Measurements from ENCODE around the gene RBBP8. TPM values are rescaled to one million over a fixed set of nuclear protein-coding genes. Genes with fewer than 3 reads are reported as not detected.

RBBP8 gene
- total RNA-seq, 1 experiment from 2014 or later = 46.7 TPM

DNA sequence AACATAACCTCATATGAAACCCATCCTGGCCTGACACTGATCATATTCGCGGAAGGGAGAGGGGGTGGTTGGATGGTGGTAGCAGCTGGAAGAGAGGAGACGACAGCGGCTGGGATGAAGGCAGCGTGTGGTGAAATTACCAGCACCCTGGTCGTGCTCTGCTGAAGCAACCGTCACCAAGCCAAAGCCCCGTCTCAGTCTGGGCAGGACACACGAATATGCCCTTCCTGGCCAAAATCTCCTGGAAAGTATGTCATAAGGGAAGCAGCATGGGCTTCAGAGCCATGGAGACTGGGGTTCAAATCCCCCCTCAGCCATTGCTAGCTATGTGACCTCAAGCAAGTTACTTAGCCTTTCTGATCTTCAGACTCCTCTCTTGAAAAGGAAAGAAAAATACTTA lies 139.0 kb downstream of the RBBP8 start:
- no peak for DNase-seq
- Histone ChIP-seq H3K36me3 (ENCODE audit: control insufficient read depth, insufficient read depth, low read length) (no peaks in the 10 kb centered on the region), H3K4me1 (no peaks in the 10 kb centered on the region), H3K9me3 (no peaks in the 10 kb centered on the region), H3K27me3 (replicated peaks; ENCODE audit: control insufficient read depth, insufficient read depth, low read length) (no peaks in the 10 kb centered on the region), H3K4me3 (ENCODE audit: low read depth, low read length) (no peak overlapping the region)
- ChIA-PET POLR2A (no interaction called here), CTCF (no interaction called here)
- H3K4me3 Mint-ChIP-seq (ENCODE audit: unreplicated experiment) = no peak overlapping the region
- H3K9me3 Mint-ChIP-seq (ENCODE audit: unreplicated experiment) = no peaks in the 10 kb centered on the region
- intact Hi-C loops (cut with micrococcal nuclease; ENCODE audit: unreplicated experiment) = loop anchor here (10.0 kb wide), 1 partner anchor 257 kb away; no protein-coding TSS in a partner anchor
- H3K4me1 Mint-ChIP-seq (ENCODE audit: low read depth, unreplicated experiment) = peaks cover 7% of the 10 kb centered on the region
- TF ChIP-seq, protein P1, sequence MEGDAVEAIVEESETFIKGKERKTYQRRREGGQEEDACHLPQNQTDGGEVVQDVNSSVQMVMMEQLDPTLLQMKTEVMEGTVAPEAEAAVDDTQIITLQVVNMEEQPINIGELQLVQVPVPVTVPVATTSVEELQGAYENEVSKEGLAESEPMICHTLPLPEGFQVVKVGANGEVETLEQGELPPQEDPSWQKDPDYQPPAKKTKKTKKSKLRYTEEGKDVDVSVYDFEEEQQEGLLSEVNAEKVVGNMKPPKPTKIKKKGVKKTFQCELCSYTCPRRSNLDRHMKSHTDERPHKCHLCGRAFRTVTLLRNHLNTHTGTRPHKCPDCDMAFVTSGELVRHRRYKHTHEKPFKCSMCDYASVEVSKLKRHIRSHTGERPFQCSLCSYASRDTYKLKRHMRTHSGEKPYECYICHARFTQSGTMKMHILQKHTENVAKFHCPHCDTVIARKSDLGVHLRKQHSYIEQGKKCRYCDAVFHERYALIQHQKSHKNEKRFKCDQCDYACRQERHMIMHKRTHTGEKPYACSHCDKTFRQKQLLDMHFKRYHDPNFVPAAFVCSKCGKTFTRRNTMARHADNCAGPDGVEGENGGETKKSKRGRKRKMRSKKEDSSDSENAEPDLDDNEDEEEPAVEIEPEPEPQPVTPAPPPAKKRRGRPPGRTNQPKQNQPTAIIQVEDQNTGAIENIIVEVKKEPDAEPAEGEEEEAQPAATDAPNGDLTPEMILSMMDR (IDR thresholded peaks at IDR 0.05; ENCODE audit: insufficient read depth in 1 of 2, low read depth in 1 of 2, low read length in 1 of 2, severe bottlenecking in 1 of 2, unreplicated experiment in 1 of 2) = no peak
- no TSS peak for BruUV-seq (replicated peaks)
- H3K27ac Mint-ChIP-seq (ENCODE audit: unreplicated experiment) = no peak overlapping the region
- no peaks in the 10 kb centered on the region for H3K27me3 Mint-ChIP-seq (ENCODE audit: insufficient read depth, unreplicated experiment)
- no peaks in the 10 kb centered on the region for H3K36me3 Mint-ChIP-seq (ENCODE audit: insufficient read depth, unreplicated experiment)

DNA sequence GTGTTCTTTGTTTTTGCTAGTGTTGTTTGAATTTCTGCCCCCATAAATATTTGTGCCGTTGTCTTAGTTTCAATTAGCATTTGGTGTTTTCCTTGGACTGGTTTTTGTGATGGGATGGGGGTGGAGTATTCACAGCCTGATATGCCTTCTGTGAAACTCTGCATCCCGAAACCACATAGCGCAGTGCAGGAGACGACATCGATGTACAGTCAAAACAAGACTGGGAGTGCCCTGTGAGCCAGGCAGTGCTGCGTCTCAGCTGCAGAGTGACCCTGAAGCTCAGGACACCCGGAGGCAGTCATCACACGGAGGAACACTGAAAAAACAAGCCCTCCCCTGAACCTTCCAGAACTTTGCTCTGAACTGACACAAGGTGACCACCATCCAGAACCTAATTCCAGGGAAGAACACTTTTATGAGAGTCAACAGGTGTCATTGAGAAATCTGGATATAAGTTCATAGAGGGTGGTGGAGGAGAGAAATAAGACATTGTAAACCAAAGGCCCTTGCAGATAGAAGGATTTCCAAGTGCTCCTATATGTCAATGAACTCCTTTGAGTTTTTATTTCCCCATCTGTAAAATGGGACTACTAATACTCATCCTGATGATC lies 141.0 kb downstream of the RBBP8 start:
- Mint-ChIP-seq H3K27me3 (ENCODE audit: insufficient read depth, unreplicated experiment) (no peaks in the 10 kb centered on the region), H3K36me3 (ENCODE audit: insufficient read depth, unreplicated experiment) (no peaks in the 10 kb centered on the region), H3K9me3 (ENCODE audit: unreplicated experiment) (no peaks in the 10 kb centered on the region), H3K27ac (ENCODE audit: unreplicated experiment) (no peak overlapping the region), H3K4me3 (ENCODE audit: unreplicated experiment) (no peak overlapping the region), H3K4me1 (ENCODE audit: low read depth, unreplicated experiment) (peaks cover 19% of the 10 kb centered on the region)
- H3K36me3 ChIP-seq (ENCODE audit: control insufficient read depth, insufficient read depth, low read length) = no peaks in the 10 kb centered on the region
- no peaks in the 10 kb centered on the region for H3K9me3 ChIP-seq
- no peaks in the 10 kb centered on the region for H3K27me3 ChIP-seq (replicated peaks; ENCODE audit: control insufficient read depth, insufficient read depth, low read length)
- H3K4me3 ChIP-seq (ENCODE audit: low read depth, low read length) = no peak overlapping the region
- POLR2A ChIA-PET = interaction anchor here (0.6 kb wide), 1 partner anchor 55 kb away, joined by 3 read pairs; no protein-coding TSS in a partner anchor
- CTCF ChIA-PET = interaction anchor here (0.6 to 1.5 kb wide), 2 partner anchors 58 to 305 kb away, joined by 3 to 6 read pairs; no protein-coding TSS in a partner anchor
- H3K4me1 ChIP-seq = peaks cover 9% of the 10 kb centered on the region
- BruUV-seq (replicated peaks) = no TSS peak
- intact Hi-C loops (cut with micrococcal nuclease; ENCODE audit: unreplicated experiment) = loop anchor here (10.0 kb wide), 1 partner anchor 259 kb away; no protein-coding TSS in a partner anchor
- TF ChIP-seq, protein P1 (IDR thresholded peaks at IDR 0.05; ENCODE audit: insufficient read depth in 1 of 2, low read depth in 1 of 2, low read length in 1 of 2, severe bottlenecking in 1 of 2, unreplicated experiment in 1 of 2) = no peak
- DNase-seq = no peak

Other genes starting within 250 kb of the RBBP8 start
- 27.2 and 29.5 TPM in 2 replicates for gene CABLES1, start 202.2 kb downstream of the RBBP8 start, total RNA-seq (2022)

All from Caco-2 (cell line).